Mesenteric fat pad (tissue), 1 donor: ENCODE measurements around the gene XRCC3. TPM values are rescaled to one million over a fixed set of nuclear protein-coding genes. Genes with fewer than 3 reads are reported as not detected.

Experiments used
- DNase-seq: peaks from one replicate; pipeline ENCODE4 v3.0.0-alpha.2; 2020; ENCODE audit warnings: low spot score
- total RNA-seq: library from RNA; stranded (reverse); fragmentation: NEBNext Ultra II Directional; extraction: Animal tissue kit (Norgen Biotek cat#: 25700); gene quantifications from one replicate; pipeline ENCODE4 v1.2.1, GENCODE V29; 2021
- donor health status: DM: yes; HTN: yes; CAD: no.

The XRCC3 gene
- total RNA-seq, 1 donor from 2014 or later: 6.3 TPM

DNA sequence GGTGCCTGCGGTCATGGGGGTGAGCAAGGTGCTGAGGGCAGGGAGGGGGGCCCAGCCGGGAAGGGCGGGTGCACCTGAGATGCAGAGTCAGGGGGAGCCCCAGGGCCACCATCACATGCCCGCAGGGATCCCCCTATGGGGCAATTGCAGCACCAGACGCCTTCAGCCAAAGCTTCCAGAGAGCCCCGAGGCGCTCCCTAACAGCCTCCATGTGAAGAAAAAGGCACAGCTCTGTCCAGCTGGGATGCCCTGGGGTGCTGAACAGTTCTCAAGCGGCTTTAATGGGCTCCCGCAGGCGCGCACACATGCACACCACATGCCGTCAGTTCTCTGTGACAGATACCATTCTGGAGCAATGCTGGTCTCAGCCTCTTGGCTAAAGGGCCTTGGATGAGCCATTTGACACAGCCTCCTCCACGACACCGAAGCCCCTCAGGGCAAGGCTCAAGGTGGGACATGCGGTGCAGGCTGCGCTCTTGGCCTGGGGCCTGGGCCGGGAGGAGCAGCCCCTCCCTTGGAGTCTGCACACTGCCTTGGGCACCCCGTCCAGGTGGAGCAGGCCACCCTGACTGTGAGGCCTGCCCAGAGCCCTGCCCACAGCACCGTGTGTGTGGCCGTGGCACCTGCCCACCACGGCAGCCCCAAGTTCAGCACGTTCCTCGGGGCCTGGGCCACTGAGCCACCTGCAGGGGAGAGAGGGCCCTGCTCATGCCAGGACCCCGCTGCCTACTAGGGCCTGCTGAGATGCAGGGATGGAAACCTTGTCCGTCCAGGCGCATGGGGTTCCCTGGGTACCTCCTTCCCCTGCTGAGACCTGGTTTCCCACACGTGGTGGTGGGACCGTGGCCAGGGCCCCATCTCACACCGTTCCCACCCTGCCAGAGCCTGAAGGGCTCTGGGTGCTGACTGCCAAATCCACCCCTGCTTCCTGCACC lies 7.7 kb downstream of the XRCC3 start:
- no peak for DNase-seq

GRCh38 chr14:103706551-103707328 lies 8.5 kb downstream of the XRCC3 start:
- DNase-seq: no peak

GRCh38 chr14:103705504-103706284 lies 9.6 kb downstream of the XRCC3 start:
- DNase-seq: no peak

DNA sequence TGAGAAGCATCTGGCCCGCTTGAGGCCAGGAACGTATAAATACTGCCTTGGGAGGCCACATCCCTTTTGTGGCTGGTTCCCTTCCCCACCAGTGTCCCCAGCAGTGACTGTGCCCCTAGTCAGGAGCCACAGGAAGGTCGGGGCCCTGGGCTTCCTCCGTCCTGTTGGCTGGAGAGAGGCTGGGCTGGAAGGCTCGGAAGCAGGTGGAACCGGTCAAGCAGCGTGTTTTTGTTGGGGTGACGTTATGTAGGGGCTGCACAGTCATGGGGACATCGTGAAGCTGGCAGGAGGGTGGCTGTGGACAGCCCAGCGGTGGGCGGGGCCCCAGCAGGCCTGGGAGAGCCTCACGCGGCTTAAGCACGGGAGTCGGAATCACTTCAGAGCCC lies 10.1 kb downstream of the XRCC3 start:
- DNase-seq: no peak

- DNase-seq: no peak
Measured at GRCh38 chr14:103704708-103705107, 10.5 kb downstream of the XRCC3 start.

- no peak for DNase-seq
Measured at GRCh38 chr14:103703433-103704385, 11.5 kb downstream of the XRCC3 start.

DNA sequence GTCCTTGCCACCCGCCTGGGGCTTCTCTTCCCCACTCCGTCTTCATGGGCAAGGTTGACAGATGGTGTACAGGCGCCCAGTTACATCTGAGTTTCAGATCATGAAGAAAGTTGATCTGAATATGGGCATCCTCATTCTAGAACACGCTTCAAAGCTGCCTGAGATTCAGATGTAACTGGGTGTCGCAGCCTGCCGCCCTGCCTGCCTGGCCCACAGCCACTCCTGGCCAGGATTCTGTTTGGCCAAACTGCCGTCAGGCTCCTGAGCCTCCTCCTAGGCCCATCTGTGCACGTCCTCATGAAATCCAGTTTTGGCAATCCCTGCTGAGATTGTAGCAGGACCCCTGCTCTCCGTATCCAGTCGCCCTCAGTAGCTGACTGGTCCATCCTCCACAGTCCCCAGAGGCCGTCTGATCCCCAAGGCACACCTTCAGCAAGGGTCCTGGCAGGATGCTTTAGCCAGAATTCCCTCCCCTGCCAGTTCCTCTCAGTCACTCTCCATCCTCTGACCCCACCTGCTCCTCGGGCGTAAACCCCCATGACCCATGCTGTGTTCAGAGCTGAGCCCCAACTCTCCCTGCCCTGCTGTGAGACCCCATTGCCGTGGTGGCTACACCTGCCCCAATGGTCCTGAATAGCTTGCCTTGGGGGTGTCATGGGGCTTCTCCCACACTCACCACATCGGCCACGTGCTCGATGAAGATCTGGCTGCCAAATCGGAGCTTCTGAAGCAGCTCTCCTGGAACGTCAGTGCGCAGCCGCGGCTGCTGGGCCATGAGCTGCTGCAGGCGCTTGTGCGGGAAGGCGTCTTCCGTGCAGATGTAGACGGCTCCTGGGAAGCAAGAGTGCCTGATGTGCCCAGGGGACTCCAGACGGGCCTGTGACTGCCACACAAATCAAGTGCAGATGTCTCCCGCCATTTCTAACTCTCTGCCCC lies 12.5 kb downstream of the XRCC3 start:
- no peak for DNase-seq

DNA sequence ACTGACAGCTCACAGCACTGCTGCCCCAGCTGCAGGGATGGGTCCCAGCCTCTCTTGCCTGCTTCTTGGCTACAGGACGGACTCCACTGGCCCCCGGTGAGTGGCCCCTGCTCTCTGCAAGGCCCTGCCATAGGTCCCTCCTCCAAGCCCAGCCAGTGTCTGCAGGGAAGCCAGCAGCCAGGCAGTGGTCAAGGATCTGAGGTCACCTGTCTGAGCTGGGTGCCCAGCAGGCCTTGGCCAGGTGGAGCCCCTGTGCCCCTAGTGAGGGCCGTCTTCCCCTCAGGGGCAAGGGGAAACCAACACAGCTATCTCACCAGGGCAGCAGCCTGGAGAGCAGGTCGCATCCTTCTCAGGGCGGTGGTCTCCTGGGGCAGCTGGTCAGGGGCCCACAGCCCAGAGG lies 13.2 kb downstream of the XRCC3 start:
- no peak for DNase-seq

DNA sequence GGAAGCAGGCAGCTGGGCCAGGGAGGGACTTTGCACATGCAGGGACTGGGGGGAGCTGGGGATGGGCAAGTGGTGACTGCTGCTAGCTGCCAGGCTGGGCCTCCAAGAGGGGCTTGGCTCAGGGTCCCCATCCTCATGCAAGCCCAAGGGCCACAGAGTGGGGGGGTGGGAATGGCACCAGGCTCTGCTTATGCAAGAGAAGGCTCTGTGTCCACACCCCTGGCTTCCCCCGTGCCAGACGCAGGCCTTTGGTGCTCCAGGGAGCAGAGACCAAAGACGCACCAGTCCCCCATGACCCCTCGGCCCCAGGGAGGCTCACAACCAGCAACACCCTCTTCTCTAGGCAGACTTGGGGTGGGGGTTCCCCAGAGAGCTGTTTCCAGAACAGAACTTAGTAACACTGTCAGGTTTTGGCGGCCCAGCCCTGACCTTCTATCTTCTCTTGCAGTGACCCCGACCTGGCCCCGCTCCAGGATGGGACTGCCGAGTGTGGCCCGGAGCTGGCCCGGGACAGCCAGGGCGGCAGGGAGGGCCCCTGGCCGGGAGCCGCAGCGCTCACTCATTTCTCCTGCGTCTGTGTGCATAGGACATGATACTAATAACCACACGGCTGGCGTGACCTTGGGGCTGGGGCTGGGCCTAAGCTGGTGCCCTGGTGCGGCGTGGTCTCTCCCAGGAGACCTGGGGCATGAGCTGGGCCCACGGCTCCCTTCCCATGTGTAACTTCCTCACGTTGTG lies 14.3 kb downstream of the XRCC3 start:
- no peak for DNase-seq

DNA sequence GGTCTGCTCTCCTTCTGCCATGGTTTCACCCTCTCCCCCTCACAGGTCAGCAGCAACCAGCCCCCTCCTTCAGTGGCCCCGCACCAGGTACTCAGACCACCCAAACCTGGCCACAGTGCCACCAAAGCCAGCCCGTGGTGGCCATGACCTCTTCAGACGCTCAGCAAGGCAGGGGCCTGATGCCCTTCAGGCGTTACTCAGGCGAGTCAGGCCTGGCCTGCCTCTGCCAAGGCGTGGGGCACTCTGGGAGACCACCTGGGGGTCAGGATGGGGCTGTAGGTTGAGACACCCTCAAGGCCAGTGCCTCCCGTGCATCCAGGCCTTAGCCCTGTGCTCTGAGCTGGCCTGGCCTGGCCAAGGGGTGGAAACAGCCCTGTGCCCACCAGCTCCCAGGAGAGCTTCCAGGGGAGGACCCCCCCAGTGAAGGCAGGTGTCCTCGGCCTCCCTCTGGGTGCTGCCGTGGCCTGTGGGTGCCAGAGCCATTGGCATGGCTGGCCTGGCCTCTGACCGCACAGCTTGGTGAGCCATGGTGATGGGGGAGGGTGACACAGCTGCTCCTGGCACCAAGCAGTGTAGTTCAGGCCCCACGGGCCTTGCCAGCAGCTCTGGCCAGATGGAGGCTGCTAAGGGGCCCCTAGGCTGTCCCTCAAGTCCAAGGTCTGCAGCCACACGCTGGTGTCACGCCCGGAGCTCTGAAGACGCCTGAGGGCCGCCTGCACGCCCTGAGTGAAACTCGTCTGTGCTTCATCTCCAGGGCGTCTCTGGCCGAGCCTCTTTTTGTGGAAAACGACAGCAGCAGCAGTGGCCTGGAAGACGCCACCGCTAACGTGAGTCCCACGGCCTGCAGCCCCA lies 15.1 kb downstream of the XRCC3 start:
- no peak for DNase-seq

DNA sequence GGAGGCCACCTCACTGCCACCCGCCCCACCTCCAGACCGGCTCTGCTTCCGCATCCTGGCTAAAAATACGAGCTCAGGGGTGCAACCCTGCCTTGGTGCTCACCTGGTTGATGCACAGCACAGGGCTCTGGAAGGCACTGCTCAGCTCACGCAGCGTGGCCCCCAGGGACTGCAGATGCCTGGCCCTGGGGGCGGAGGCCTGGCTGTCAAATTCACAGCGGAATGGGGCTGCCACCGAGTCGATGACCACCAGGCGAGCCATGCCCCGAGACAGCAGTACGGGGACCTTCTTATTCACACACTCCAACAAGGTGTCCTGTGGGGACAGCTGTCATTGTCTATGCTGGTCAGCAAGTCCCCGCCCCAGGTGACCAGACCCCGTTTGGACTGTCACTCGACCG lies 16.0 kb downstream of the XRCC3 start:
- no peak for DNase-seq

- no peak for DNase-seq
Measured at GRCh38 chr14:103698380-103699260, 16.6 kb downstream of the XRCC3 start.

DNA sequence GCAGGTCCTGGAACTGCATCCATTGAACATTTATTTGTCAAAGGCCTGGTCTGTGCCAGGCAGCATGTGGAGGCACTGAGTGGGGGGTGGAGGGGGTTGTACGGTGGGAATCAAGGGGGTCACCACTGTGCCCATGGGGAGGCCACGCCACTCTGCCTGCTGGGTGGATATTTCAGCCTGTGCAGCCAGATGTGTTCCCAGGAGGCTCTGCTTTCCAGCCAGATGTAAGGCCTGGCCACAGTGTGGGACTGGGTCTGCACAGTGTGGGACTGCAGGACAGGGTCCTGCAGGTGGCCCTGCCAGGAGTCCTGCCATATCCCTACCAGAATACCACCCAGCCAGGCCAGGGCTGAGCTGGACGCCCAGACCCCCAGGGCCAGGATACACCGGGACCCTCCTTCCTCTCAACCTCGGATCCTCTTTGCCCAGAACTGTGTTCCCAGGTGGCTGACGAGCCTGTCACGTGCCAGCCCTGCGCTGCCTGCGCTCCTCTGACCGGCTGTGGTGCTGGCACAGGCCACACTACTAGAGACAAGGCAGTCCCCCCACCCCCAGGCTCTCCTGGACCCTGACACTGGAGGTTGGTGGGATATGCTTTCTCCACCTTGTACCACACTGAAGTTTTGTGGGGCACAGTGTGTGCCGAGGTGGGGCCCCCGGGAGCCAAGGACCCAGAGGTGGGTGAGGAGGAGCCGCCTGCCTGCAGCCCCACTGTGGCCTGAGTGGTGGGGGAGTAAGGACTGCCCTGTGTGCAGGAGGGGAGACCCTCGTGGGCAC lies 17.5 kb downstream of the XRCC3 start:
- DNase-seq: no peak

DNA sequence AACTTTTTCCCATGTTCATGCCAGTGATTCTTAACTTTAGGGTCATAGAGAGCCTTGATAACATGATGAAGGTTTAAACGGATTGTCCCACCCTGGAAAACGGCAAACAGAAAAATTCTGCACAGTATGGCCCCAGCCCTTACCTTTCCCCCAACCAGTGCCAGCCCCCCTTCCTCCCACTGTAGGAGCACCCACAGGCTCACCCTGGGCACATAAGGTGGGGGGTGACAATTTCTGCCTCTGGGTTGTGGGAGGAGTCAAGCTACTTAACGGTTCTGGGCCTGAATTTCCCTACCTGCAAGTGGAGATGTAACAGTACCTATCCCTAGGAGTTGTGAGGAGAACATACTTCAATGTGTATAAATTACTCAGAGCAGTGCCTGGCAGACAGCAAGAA lies 18.0 kb downstream of the XRCC3 start:
- no peak for DNase-seq

- no peak for DNase-seq
Measured at GRCh38 chr14:103696466-103697071, 18.7 kb downstream of the XRCC3 start.

GRCh38 chr14:103696070-103696402 lies 19.2 kb downstream of the XRCC3 start:
- DNase-seq: no peak
